PC-3 (cell line): ENCODE measurements around the gene ABLIM1.

Experiments
- EZH2phosphoT487 ChIP-seq: fragments of 300-600 bp; sonication (generic); IDR thresholded peaks from 2 replicates; pipeline ENCODE4 v1.6.1; 2018; ENCODE audit warnings: mild to moderate bottlenecking, antibody characterized with exemption, low read length, borderline replicate concordance
- TF ChIP-seq, protein P1 (sequence below): fragments of 300-600 bp; sonication (generic); conservative IDR thresholded peaks from 2 replicates; pipeline ENCODE4 v1.5.1; 2017; ENCODE audit warnings: antibody characterized with exemption, low read depth, mild to moderate bottlenecking, low read length

DNA sequence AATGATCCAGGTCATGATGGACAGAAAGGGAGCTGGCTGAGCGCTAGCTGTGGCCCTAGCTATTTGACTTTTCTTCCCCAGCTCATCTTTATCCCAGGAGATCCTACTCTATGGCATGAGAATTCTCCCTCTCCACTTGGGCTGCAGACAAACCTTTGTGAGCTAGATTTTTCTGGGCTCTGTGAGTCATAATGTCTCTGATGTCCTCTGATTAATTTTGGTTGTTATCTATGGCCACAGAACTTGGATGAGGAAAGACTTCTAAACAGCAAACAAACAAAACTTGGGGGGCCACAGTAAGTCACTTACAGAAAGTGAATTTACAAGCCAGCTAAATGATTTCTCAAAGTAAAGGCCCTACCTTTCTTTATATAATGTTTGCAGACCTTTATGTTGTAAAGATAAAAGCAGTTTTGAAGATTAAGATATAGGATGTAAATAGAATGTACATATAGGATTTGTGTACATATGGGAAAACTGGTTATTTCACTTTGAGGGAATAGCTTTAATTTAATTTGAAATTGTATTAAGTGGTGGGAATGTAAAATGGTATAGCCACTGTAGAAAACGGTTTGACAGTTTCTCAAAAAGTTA, 10.4 kb downstream of the ABLIM1 start:
- TF ChIP-seq, protein P1, sequence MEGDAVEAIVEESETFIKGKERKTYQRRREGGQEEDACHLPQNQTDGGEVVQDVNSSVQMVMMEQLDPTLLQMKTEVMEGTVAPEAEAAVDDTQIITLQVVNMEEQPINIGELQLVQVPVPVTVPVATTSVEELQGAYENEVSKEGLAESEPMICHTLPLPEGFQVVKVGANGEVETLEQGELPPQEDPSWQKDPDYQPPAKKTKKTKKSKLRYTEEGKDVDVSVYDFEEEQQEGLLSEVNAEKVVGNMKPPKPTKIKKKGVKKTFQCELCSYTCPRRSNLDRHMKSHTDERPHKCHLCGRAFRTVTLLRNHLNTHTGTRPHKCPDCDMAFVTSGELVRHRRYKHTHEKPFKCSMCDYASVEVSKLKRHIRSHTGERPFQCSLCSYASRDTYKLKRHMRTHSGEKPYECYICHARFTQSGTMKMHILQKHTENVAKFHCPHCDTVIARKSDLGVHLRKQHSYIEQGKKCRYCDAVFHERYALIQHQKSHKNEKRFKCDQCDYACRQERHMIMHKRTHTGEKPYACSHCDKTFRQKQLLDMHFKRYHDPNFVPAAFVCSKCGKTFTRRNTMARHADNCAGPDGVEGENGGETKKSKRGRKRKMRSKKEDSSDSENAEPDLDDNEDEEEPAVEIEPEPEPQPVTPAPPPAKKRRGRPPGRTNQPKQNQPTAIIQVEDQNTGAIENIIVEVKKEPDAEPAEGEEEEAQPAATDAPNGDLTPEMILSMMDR, result no peak
- no peak for TF ChIP-seq EZH2phosphoT487
